GM21360 (cell line): ENCODE measurements around the gene PTPA.
"Not testable (repeated sequence)": the region's sequence is repeated elsewhere in the genome, so short reads cannot be mapped to it uniquely, and the experiment has no call there.

Experiments
- ATAC-seq: cut with Tn5 transposase; IDR thresholded peaks from one replicate; pipeline ENCODE4 v1.9.1; 2021; ENCODE audit warnings: mild to moderate bottlenecking, moderate library complexity; ENCODE audit not compliant: unreplicated experiment

The PTPA gene

DNA sequence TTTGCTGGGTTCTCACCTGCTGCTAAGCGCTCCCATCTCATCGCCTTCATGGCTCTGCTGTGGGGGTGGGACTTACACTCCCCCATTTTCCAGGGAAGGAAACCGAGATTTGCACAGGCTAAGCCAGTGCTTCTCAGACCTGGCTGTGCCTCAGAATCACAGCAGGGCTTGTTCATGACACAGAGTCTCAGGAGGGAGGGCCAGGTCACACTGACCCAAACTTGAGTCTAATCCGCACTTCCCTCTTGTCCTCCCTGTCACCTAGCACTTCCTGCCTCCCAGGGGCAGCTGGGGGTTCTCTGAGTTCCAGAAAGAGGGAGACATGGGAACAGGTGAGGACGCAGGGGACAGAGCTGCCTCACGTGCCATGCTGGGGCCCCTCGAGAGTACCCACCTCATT lies 82.4 kb downstream of the PTPA start:
- no peak for ATAC-seq

DNA sequence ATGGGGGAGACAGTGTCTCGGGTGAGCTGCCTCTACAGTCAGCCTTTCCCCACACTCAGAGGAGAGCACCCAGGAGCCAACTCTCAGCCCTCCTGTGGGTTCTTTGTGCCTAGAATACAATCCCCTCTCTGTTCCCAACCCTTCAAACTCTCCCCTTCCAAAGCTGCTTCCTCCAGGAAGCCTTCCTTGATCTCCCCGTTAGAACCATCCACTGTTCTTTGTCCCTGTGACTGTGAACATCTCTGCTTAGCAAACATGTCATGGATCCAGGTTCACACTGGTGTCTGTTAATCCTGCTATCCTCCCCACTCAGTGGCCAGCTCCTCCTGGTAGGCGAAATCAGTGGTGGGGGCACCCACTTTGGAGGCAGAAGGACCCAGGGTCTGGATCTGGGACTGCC lies 83.0 kb downstream of the PTPA start:
- no peak for ATAC-seq

DNA sequence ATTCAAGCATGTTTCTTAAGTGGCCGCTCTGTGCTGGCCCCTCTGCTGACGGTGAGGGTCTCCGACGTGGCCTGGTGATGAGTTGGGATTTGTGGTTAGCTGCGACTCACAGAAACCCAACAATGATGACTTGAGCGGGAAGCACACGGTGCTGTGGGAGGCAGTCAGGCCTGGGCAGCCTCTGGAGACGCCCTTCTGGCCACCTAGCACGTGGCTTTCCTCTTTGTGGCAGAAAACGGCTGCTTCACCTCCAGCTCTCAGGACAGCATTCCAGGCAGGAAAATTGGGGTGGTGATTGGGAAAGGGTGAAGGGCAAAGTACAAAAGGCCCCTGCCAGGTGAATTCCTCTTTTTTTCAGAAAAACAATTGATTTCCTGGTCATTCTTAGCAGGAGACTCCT lies 84.4 kb downstream of the PTPA start:
- no peak for ATAC-seq

DNA sequence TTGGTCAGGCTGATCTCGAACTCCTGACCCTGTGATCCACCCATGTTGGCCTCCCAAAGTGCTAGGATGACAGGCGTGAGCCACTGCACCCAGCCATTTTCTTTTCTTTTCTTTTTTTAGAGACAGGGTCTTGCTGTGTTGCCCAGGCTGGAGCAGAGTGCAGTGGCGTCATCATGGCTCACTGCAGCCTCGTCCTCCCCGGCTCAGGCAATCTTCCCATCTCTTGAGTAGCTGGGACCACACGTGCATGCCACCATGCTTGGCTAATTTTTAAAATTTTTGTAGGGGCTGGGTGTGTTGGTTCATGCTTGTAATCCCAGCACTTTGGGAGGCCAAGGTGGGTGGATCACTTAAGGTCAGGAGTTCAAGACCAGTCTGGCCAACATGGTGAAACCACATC lies 85.8 kb downstream of the PTPA start:
- not testable (repeated sequence) for ATAC-seq

DNA sequence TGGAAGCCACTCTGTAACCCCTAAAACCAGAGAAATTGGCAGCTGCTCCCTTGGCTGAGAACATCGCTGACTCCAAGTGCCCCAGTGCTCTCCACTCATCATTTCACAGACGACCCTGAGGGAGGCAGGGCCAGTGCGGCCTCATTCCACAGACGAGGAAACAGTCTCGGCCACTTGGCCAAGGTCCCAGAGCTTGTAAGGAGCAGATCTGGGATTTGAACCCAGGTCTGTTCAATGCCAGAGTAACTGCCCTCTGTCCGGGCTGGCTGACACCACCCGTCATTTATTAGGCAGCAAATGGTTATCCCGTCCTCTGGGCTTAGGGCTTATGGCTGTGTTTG lies 86.7 kb downstream of the PTPA start:
- ATAC-seq: no peak
